ENCODE results near the gene OR51A7. TPM values are rescaled to one million over a fixed set of nuclear protein-coding genes. Genes with fewer than 3 reads are reported as not detected.
"Not testable (repeated sequence)": the region's sequence is repeated elsewhere in the genome, so short reads cannot be mapped to it uniquely, and the experiment has no call there.

The OR51A7 gene
- total RNA-seq, 4 donors from 2014 or later: not detected

GRCh38 chr11:4921796-4922195, 18.2 kb downstream of the OR51A7 start:
- Histone ChIP-seq H3K27me3 (no peaks in the 10 kb centered on the region), H3K36me3 (no peaks in the 10 kb centered on the region), H3K4me1 (no peaks in the 10 kb centered on the region), H3K9me3 (no peaks in the 10 kb centered on the region), H3K4me3 (no peak overlapping the region), H3K27ac (no peak overlapping the region)
- no peak for DNase-seq (ENCODE audit: low spot score in 2 of 2)
- TF ChIP-seq EP300 (IDR thresholded peaks at IDR 0.05): no peak
- TF ChIP-seq POLR2A (IDR thresholded peaks at IDR 0.05): no peak
- no peak for TF ChIP-seq CTCF (IDR thresholded peaks at IDR 0.05)
- WGBS, 2 donors: 77 to 81% methylated on average over 1 of the region's 1 CpG

GRCh38 chr11:4922304-4922703, 18.7 kb downstream of the OR51A7 start:
- no peak for TF ChIP-seq EP300 (IDR thresholded peaks at IDR 0.05)
- no peak overlapping the region for H3K4me3 ChIP-seq
- no peaks in the 10 kb centered on the region for H3K27me3 ChIP-seq
- WGBS, 2 donors: 55 to 62% methylated on average over 1 of the region's 1 CpG
- H3K36me3 ChIP-seq: no peaks in the 10 kb centered on the region
- no peak for DNase-seq (ENCODE audit: low spot score in 2 of 2)
- H3K27ac ChIP-seq: no peak overlapping the region
- H3K4me1 ChIP-seq: no peaks in the 10 kb centered on the region
- H3K9me3 ChIP-seq: no peaks in the 10 kb centered on the region

GRCh38 chr11:4924239-4924638, 20.7 kb downstream of the OR51A7 start, which contains the start of gene OR51G1:
OR51G1 (minus strand) TSS chr11:4924339; CDS start chr11:4924339, 0 bp downstream.
- TF ChIP-seq POLR2A (IDR thresholded peaks at IDR 0.05): no peak
- no peak for TF ChIP-seq CTCF (IDR thresholded peaks at IDR 0.05)
- no peak for TF ChIP-seq EP300 (IDR thresholded peaks at IDR 0.05)
- Histone ChIP-seq H3K4me1 (no peaks in the 10 kb centered on the region), H3K27me3 (no peaks in the 10 kb centered on the region), H3K27ac (no peak within 1 kb of the TSS), H3K9me3 (no peaks in the 10 kb centered on the region), H3K4me3 (no peak within 1 kb of the TSS), H3K36me3 (no peaks in the 10 kb centered on the region)
- WGBS, 2 donors: 85 to 87% methylated on average over 1 of the region's 1 CpG
- DNase-seq (ENCODE audit: low spot score in 2 of 2): no peak

- H3K27me3 ChIP-seq: no peaks in the 10 kb centered on the region
- no peaks in the 10 kb centered on the region for H3K36me3 ChIP-seq
- no peak overlapping the region for H3K4me3 ChIP-seq
- no peaks in the 10 kb centered on the region for H3K9me3 ChIP-seq
- TF ChIP-seq EP300 (IDR thresholded peaks at IDR 0.05): no peak
- no peaks in the 10 kb centered on the region for H3K4me1 ChIP-seq
- no peak for DNase-seq (ENCODE audit: low spot score in 2 of 2)
- no peak overlapping the region for H3K27ac ChIP-seq
Measured at GRCh38 chr11:4926608-4927007, 23.0 kb downstream of the OR51A7 start.

- Histone ChIP-seq H3K9me3 (no peaks in the 10 kb centered on the region), H3K4me3 (no peak overlapping the region), H3K27me3 (no peaks in the 10 kb centered on the region), H3K4me1 (no peaks in the 10 kb centered on the region), H3K27ac (no peak overlapping the region), H3K36me3 (no peaks in the 10 kb centered on the region)
- DNase-seq (ENCODE audit: low spot score in 2 of 2): no peak
- 65 to 89% methylated on average over 4 of the region's 4 CpGs for WGBS, 2 donors
- TF ChIP-seq CTCF (IDR thresholded peaks at IDR 0.05) (no peak), EP300 (IDR thresholded peaks at IDR 0.05) (no peak), POLR2A (IDR thresholded peaks at IDR 0.05) (no peak)
Measured at GRCh38 chr11:4932751-4933150, 29.2 kb downstream of the OR51A7 start.

GRCh38 chr11:4936745-4937144, 33.2 kb downstream of the OR51A7 start:
- no peak for TF ChIP-seq POLR2A (IDR thresholded peaks at IDR 0.05)
- Histone ChIP-seq H3K9me3 (no peaks in the 10 kb centered on the region), H3K27me3 (no peaks in the 10 kb centered on the region), H3K4me3 (no peak overlapping the region), H3K27ac (no peak overlapping the region), H3K36me3 (no peaks in the 10 kb centered on the region), H3K4me1 (no peaks in the 10 kb centered on the region)
- WGBS, 2 donors: 77 to 81% methylated on average over 3 of the region's 3 CpGs
- no peak for DNase-seq (ENCODE audit: low spot score in 2 of 2)

GRCh38 chr11:4947505-4947904, 43.9 kb downstream of the OR51A7 start, which contains the start of gene OR51A4:
OR51A4 (minus strand) TSS chr11:4947605; CDS start chr11:4947100, 505 bp downstream.
- TF ChIP-seq POLR2A (IDR thresholded peaks at IDR 0.05): no peak
- TF ChIP-seq EP300 (IDR thresholded peaks at IDR 0.05): no peak
- no peak for TF ChIP-seq CTCF (IDR thresholded peaks at IDR 0.05)

GRCh38 chr11:4955613-4956012, 52.0 kb downstream of the OR51A7 start, which contains the start of gene OR51A2:
OR51A2 (minus strand) TSS chr11:4955713; CDS start chr11:4955713, 0 bp downstream.
- not testable (repeated sequence) for H3K9me3 ChIP-seq; DNase-seq (ENCODE audit: low spot score in 2 of 2); H3K27me3 ChIP-seq; H3K36me3 ChIP-seq; H3K4me1 ChIP-seq; H3K4me3 ChIP-seq; H3K27ac ChIP-seq
- WGBS, 2 donors: 71 to 74% methylated on average over 2 of the region's 2 CpGs

More at GRCh38 chr11:4947505-4947904, 43.9 kb downstream of the OR51A7 start, which contains the start of gene OR51A4:
- Histone ChIP-seq H3K9me3 (no peaks in the 10 kb centered on the region), H3K36me3 (no peaks in the 10 kb centered on the region), H3K4me3 (no peak within 1 kb of the TSS), H3K27ac (no peak within 1 kb of the TSS), H3K27me3 (no peaks in the 10 kb centered on the region), H3K4me1 (no peaks in the 10 kb centered on the region)
- no peak for DNase-seq (ENCODE audit: low spot score in 2 of 2)

All from tibial nerve (tissue), 4 donors.